AG09309 (cell line): ENCODE measurements around the gene CSNK2A1.
"Not testable (repeated sequence)": the region's sequence is repeated elsewhere in the genome, so short reads cannot be mapped to it uniquely, and the experiment has no call there.

Experiments used
- DNase-seq: peaks from one replicate; pipeline ENCODE4 v3.0.0-alpha.2; 2010; ENCODE audit warnings: low read depth
- H3K4me3 ChIP-seq: 2 replicates; pipeline ENCODE4 v1.5.1; 2011; ENCODE audit warnings: mild to moderate bottlenecking, low read depth, low read length, moderate library complexity; ENCODE audit not compliant: control insufficient read depth
- TF ChIP-seq, protein P1 (sequence below): IDR thresholded peaks from 2 replicates; pipeline ENCODE4 v1.5.1; 2011; ENCODE audit warnings: mild to moderate bottlenecking, low read depth, low read length, inconsistent platforms; ENCODE audit not compliant: insufficient read depth, control insufficient read depth; ENCODE audit errors: missing control alignments

Gene CSNK2A1

DNA sequence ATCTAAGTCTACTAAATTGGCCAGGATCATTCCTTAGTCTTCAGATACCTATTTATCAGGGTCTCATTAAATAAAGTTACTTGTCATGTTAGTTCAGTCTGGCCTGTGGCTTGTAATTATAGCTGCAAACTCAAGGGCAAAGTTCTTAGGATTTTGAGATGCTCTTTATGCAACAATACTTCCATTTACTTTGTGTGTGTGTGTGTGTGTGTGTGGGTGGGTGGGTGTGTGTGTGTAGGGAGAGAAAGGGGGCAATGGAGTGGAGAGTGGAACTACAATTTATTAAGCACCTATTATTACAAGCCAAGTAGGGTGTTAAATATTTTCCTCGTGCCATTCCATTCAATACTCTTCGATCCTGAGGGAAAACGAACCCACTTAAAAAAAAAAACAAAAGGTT, 63.5 kb downstream of the CSNK2A1 start:
- DNase-seq: no peak
- TF ChIP-seq, protein P1, sequence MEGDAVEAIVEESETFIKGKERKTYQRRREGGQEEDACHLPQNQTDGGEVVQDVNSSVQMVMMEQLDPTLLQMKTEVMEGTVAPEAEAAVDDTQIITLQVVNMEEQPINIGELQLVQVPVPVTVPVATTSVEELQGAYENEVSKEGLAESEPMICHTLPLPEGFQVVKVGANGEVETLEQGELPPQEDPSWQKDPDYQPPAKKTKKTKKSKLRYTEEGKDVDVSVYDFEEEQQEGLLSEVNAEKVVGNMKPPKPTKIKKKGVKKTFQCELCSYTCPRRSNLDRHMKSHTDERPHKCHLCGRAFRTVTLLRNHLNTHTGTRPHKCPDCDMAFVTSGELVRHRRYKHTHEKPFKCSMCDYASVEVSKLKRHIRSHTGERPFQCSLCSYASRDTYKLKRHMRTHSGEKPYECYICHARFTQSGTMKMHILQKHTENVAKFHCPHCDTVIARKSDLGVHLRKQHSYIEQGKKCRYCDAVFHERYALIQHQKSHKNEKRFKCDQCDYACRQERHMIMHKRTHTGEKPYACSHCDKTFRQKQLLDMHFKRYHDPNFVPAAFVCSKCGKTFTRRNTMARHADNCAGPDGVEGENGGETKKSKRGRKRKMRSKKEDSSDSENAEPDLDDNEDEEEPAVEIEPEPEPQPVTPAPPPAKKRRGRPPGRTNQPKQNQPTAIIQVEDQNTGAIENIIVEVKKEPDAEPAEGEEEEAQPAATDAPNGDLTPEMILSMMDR: no peak
- no peak overlapping the region for H3K4me3 ChIP-seq

DNA sequence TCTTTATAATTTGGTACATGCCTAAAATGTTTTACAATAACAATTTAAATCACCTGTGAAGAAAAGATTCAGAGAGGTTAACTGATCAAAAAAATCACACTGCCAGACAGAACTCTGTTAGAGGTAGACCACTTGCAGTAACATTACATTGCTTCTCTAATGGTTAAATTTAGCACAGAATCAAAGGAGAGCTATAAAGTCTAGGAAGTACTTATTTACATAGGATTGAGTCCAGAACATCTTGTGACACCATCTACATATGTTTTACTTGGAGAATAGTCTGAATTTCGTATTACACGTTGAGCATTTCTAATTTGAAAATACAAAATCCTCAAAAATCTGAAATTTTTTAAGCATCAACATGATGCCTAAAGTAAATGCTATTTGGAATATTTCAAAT, 64.1 kb downstream of the CSNK2A1 start:
- TF ChIP-seq, protein P1: no peak
- H3K4me3 ChIP-seq: no peak overlapping the region
- no peak for DNase-seq

DNA sequence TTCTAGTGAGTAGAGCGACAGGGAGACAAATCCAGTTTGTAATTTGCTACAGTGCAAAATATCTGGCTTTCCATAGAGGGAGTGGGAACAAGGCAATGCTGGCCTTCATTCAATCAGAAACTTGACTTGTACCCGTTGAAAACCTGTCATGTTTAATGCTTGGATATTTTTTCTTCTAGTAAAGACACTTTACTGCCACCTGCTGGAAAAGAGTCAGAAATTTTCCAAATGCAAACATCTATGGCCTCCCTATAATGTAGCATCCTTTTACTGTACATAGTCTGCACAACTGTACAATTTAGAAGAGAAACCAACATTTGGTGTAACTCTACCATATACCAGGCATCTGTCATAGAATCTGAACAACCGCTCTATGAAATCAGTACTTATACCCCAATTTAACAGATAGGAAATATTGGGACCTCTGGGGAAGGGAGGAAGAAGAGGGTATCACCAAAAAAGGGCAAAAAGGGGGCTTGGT, 64.6 kb downstream of the CSNK2A1 start:
- DNase-seq: no peak
- TF ChIP-seq, protein P1: peak; percentile 51
- no peak overlapping the region for H3K4me3 ChIP-seq

DNA sequence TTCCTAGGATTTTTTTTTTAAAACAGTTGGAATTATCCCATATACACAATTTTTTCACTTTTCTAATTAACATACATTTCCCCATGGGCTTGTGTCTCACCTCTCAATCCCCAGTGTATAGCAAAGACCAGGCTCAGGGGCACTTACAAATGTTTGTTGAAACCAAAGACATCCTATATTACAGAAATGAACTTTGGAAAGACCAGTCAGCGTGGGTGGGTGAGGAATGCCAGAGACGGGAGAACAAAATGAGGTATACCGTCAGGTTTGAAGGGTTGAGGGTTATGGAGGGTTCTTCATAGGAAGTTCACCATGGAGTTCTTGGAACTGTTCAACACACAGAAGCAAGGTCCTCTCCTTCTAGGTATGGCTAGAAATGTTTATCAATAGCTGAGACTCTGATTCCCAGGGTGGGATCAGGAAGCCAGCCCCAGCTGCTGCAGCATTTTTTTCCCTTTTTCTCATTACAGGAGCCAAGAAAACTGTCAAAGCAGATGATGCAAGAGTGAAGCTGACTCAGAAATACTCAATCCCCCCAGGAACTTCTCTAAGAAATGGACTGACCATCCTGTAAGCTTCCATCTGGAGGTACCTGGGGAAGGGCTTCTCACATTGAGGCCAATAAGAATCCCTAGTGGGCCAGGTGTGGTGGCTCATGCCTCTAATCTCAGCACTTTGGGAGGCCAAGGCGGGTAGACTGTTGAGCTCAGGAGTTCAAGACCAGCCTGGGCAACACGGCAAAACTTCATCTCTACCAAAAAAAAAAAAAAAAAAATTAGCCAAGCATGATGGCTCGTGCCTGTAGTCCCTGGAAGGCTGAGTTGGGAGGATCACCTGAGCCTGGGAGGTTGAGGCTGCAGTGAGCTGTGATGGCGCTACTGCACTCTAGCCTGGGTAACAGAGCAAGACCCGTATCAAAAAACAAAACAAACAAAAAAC, 65.3 kb downstream of the CSNK2A1 start:
- TF ChIP-seq, protein P1: no peak
- DNase-seq: peak; percentile 38
- no peak overlapping the region for H3K4me3 ChIP-seq

- H3K4me3 ChIP-seq, DNase-seq: not testable (repeated sequence)
Observed at GRCh38 chr20:476561-477249, 66.9 kb downstream of the CSNK2A1 start.

GRCh38 chr20:475463-476357, 67.9 kb downstream of the CSNK2A1 start:
- H3K4me3 ChIP-seq: no peak overlapping the region
- DNase-seq: no peak
- TF ChIP-seq, protein P1: no peak
